ENCODE data around the gene ACAN. TPM values are rescaled to one million over a fixed set of nuclear protein-coding genes. Genes with fewer than 3 reads are reported as not detected.
A peak's percentile ranks its signal among the peaks of the same experiment; 100 is the strongest.

Gene ACAN
- total and polyA plus RNA-seq, 10 of the 15 experiments (the other 5 are each of a cell fraction or from before 2014, with no cell fraction given) = not detected

DNA sequence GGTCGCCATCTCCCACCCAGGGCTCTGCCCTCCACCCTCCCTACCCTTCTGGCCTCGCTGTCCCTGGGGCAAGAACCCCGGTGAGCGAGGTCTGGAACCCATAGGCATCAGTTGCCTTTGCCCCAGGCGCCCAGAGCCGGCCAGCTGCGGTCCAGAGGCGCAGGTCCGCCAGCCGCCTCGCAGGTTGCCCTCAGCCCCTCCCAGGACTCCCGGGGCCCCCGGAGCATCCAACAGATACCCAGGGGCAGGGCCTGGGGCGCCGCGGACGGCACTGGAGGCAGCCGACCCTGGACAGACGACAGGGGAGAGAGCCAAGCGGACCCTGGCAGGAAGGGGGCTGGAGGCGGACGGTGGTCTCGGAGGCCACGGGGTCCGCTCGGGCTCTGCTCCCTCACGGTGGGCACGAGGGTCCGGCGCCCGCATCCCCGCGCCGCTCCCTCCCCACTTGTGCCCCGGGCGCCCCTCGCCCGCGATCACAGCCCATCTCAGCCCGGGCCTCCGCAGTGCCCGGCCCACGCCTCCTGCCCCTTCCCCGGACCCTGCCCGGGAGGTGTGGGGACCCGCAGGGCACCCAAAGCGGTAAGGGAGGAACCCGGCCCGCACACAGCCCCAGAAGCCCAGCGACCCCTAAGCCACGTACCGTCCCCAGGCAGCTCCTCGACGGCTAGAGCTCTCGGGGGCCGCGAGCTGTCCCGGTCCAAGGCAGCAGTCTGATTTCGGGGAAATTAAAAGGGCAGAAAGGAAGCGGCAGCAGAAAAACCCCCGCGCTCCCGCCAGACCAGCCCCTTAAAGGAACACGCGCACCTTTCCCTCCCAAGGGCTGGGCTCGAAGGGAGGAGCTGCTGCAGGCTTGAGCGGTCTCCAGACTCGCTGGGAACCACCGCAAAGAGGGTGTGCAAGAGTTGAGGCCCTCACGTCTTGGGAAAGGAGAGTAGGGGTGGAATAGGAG is 91.9 kb downstream of the ACAN start, which contains the start of gene HAPLN3:
Gene HAPLN3 (minus strand): TSS at position 726 of the 949 bp plus-strand sequence. CDS start 8,246 bp downstream, outside the sequence.
- CTCF ChIA-PET = interaction anchor here (0.6 to 2.9 kb wide), 15 partner anchors 10 to 440 kb away, joined by 3 to 18 read pairs (median 3); no protein-coding TSS in a partner anchor
- SMC1A ChIA-PET (ENCODE audit: uncharacterized antibody, unreplicated experiment) = interaction anchor here (1.1 kb wide), 1 partner anchor 10 kb away, joined by 6 read pairs; no protein-coding TSS in a partner anchor
- in situ Hi-C loops (cut with MboI) = no loop called here
- Histone ChIP-seq H2AFZ (ENCODE audit: control insufficient read depth, low read depth, low read length) (peak within 1 kb of the TSS; percentile 25), H3K9ac (ENCODE audit: control insufficient read depth, insufficient read depth, low read length) (peak within 1 kb of the TSS; percentile 32; the same call in 1 of the 2 replicates), H3K4me1 (ENCODE audit: control insufficient read depth, insufficient read depth, low read length) (peaks cover 3% of the 10 kb centered on the region), H3K9me3 (replicated peaks; ENCODE audit: control insufficient read depth, insufficient read depth, low read length) (no peaks in the 10 kb centered on the region), H3K4me3 (peak within 1 kb of the TSS; percentile 64; the same call in 1 of the 2 replicates), H3K4me2 (ENCODE audit: control insufficient read depth, insufficient read depth) (peak within 1 kb of the TSS; percentile 14), H4K20me1 (ENCODE audit: control insufficient read depth, insufficient read depth) (no peaks in the 10 kb centered on the region), H3K27me3 (replicated peaks in 1 of 2; ENCODE audit: control insufficient read depth in 2 of 2, insufficient read depth in 2 of 2, low read length in 1 of 2) (peaks cover 0 to 5% of the 10 kb centered on the region in 2 experiments; a peak in 2 of 4 replicates), H3K79me2 (ENCODE audit: control insufficient read depth, insufficient read depth, low read length) (no peaks in the 10 kb centered on the region), H3K36me3 (ENCODE audit: control insufficient read depth in 2 of 2, insufficient read depth in 2 of 2, low read length in 1 of 2) (no peaks in the 10 kb centered on the region), H3K27ac (ENCODE audit: control insufficient read depth, insufficient read depth) (no peak within 1 kb of the TSS)
- no TSS peak for BruUV-seq (replicated peaks)
- DNase-seq (ENCODE audit: low read depth, low spot score) (no peak), FAIRE-seq (no peak), ATAC-seq (peak; percentile 79)
- TF ChIP-seq SPI1 (IDR thresholded peaks at IDR 0.05; ENCODE audit: borderline replicate concordance, insufficient read depth, low read depth, low read length) = no peak
- TF ChIP-seq, protein P1, sequence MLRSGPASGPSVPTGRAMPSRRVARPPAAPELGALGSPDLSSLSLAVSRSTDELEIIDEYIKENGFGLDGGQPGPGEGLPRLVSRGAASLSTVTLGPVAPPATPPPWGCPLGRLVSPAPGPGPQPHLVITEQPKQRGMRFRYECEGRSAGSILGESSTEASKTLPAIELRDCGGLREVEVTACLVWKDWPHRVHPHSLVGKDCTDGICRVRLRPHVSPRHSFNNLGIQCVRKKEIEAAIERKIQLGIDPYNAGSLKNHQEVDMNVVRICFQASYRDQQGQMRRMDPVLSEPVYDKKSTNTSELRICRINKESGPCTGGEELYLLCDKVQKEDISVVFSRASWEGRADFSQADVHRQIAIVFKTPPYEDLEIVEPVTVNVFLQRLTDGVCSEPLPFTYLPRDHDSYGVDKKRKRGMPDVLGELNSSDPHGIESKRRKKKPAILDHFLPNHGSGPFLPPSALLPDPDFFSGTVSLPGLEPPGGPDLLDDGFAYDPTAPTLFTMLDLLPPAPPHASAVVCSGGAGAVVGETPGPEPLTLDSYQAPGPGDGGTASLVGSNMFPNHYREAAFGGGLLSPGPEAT (IDR thresholded peaks at IDR 0.05; ENCODE audit: low read depth) = peak; percentile 56; the same call in 1 of the 2 replicates
- TF ChIP-seq GATAD2B (conservative IDR thresholded peaks at IDR 0.05; ENCODE audit: low read depth) = peak; percentile 32; the same call in 1 of the 2 replicates
- TF ChIP-seq BCL3 (IDR thresholded peaks at IDR 0.05; ENCODE audit: borderline replicate concordance, insufficient read depth, low read depth, low read length, poor library complexity, severe bottlenecking) = no peak
- TF ChIP-seq IKZF1 (conservative IDR thresholded peaks at IDR 0.05) = peak; percentile 49; the same call in 1 of the 2 replicates
- POLR2A ChIA-PET = no interaction called here
- WGBS (ENCODE audit: insufficient coverage, insufficient replicate concordance, low lambda C conversion rate, missing lambda C conversion rate) = 4% methylated on average over 45 of the region's 70 CpGs
- RAD21 ChIA-PET (ENCODE audit: unreplicated experiment) = interaction anchor here (1.0 to 2.2 kb wide), 2 partner anchors 9 to 17 kb away, joined by 3 to 9 read pairs; no protein-coding TSS in a partner anchor
- intact Hi-C loops (cut with micrococcal nuclease; ENCODE audit: unreplicated experiment) = loop anchor here (1.0 to 2.0 kb wide), 4 partner anchors 122 to 282 kb away; no protein-coding TSS in a partner anchor

Data from GM12878 (cell line).